NCI-H774 (cell line): Measurements from ENCODE around the gene EREG.

Source experiments
- DNase-seq: peaks from one replicate; lab custom pipeline; 2025; lab: John Stamatoyannopoulos, UW

EREG gene

GRCh38 chr4:74344031-74344430 lies 20.9 kb upstream of the EREG start:
- DNase-seq, result no peak

- DNase-seq, result no peak
Observed at GRCh38 chr4:74353858-74354257, 11.1 kb upstream of the EREG start.

GRCh38 chr4:74357965-74358364 lies 7.0 kb upstream of the EREG start:
- DNase-seq, result no peak

- no peak for DNase-seq
Observed at GRCh38 chr4:74361671-74362070, 3.3 kb upstream of the EREG start.

GRCh38 chr4:74362347-74362746 lies 2.6 kb upstream of the EREG start:
- DNase-seq, result no peak

GRCh38 chr4:74364256-74364651 lies 691 bp upstream of the EREG start:
- no peak for DNase-seq

- no peak for DNase-seq
Observed at GRCh38 chr4:74365761-74366160, 816 bp downstream of the EREG start.

GRCh38 chr4:74366367-74366911 lies 1.5 kb downstream of the EREG start:
- no peak for DNase-seq

GRCh38 chr4:74367656-74368290 lies 2.8 kb downstream of the EREG start:
- DNase-seq, result no peak

GRCh38 chr4:74368596-74368995 lies 3.7 kb downstream of the EREG start:
- DNase-seq, result no peak

GRCh38 chr4:74369855-74370254 lies 4.9 kb downstream of the EREG start:
- DNase-seq, result no peak

GRCh38 chr4:74370912-74371311 lies 6.0 kb downstream of the EREG start:
- DNase-seq, result no peak

- DNase-seq, result no peak
Observed at GRCh38 chr4:74374128-74374527, 9.2 kb downstream of the EREG start.

- DNase-seq, result no peak
Observed at GRCh38 chr4:74374561-74375327, 9.8 kb downstream of the EREG start.

GRCh38 chr4:74375824-74376426 lies 11.0 kb downstream of the EREG start:
- DNase-seq, result no peak

GRCh38 chr4:74376888-74377483 lies 12.0 kb downstream of the EREG start:
- DNase-seq, result no peak

GRCh38 chr4:74377714-74378113 lies 12.8 kb downstream of the EREG start:
- DNase-seq, result no peak

- no peak for DNase-seq
Observed at GRCh38 chr4:74378573-74378972, 13.6 kb downstream of the EREG start.

- DNase-seq, result no peak
Observed at GRCh38 chr4:74379912-74380311, 15.0 kb downstream of the EREG start.

- no peak for DNase-seq
Observed at GRCh38 chr4:74385386-74385785, 20.4 kb downstream of the EREG start.

GRCh38 chr4:74386159-74386558 lies 21.2 kb downstream of the EREG start:
- DNase-seq, result no peak

- DNase-seq, result no peak
Observed at GRCh38 chr4:74387790-74388189, 22.8 kb downstream of the EREG start.

- DNase-seq, result no peak
Observed at GRCh38 chr4:74389494-74389893, 24.5 kb downstream of the EREG start.
